CMK (cell line): Measurements from ENCODE around the gene HLA-DRB1.
"Not testable (repeated sequence)": the region's sequence is repeated elsewhere in the genome, so short reads cannot be mapped to it uniquely, and the experiment has no call there.

Source experiments
- DNase-seq: peaks from one replicate; pipeline ENCODE4 v3.0.0-alpha.2; 2010; ENCODE audit warnings: low read depth

Gene HLA-DRB1

GRCh38 chr6:32589596-32590449 is at the start of gene HLA-DRB1:
Gene HLA-DRB1 (minus strand): TSS chr6:32589848. CDS start chr6:32589742, 106 bp downstream.
- no peak for DNase-seq

- DNase-seq = no peak
Observed at GRCh38 chr6:32638532-32639219, 49.0 kb upstream of the HLA-DRB1 start.

GRCh38 chr6:32637883-32638282 is 48.2 kb upstream of the HLA-DRB1 start:
- DNase-seq = no peak

- DNase-seq = no peak
Observed at GRCh38 chr6:32637219-32637880, 47.7 kb upstream of the HLA-DRB1 start, which contains the start of gene HLA-DQA1. Gene HLA-DQA1 (plus strand): TSS chr6:32637406. CDS start chr6:32637459, 53 bp downstream.

GRCh38 chr6:32635526-32636123 is 46.0 kb upstream of the HLA-DRB1 start:
- no peak for DNase-seq

- not testable (repeated sequence) for DNase-seq
Observed at GRCh38 chr6:32629793-32630192, 40.1 kb upstream of the HLA-DRB1 start.

GRCh38 chr6:32627831-32628230 is 38.2 kb upstream of the HLA-DRB1 start:
- DNase-seq = no peak

GRCh38 chr6:32627249-32627648 is 37.6 kb upstream of the HLA-DRB1 start:
- no peak for DNase-seq

- DNase-seq = no peak
Observed at GRCh38 chr6:32625137-32625536, 35.5 kb upstream of the HLA-DRB1 start.

- no peak for DNase-seq
Observed at GRCh38 chr6:32624565-32624964, 34.9 kb upstream of the HLA-DRB1 start.

GRCh38 chr6:32623693-32624092 is 34.0 kb upstream of the HLA-DRB1 start:
- no peak for DNase-seq

- DNase-seq = no peak
Observed at GRCh38 chr6:32622545-32623401, 33.1 kb upstream of the HLA-DRB1 start.

GRCh38 chr6:32621372-32621771 is 31.7 kb upstream of the HLA-DRB1 start:
- DNase-seq = no peak

- no peak for DNase-seq
Observed at GRCh38 chr6:32617751-32618150, 28.1 kb upstream of the HLA-DRB1 start.

- DNase-seq = no peak
Observed at GRCh38 chr6:32615885-32616532, 26.4 kb upstream of the HLA-DRB1 start.

GRCh38 chr6:32614366-32615081 is 24.9 kb upstream of the HLA-DRB1 start:
- no peak for DNase-seq

- DNase-seq = no peak
Observed at GRCh38 chr6:32613475-32613874, 23.8 kb upstream of the HLA-DRB1 start.

- no peak for DNase-seq
Observed at GRCh38 chr6:32610682-32611296, 21.1 kb upstream of the HLA-DRB1 start.
